Left renal pelvis (tissue), 4 donors: ENCODE data around the gene JCAD. TPM values are rescaled to one million over a fixed set of nuclear protein-coding genes. Genes with fewer than 3 reads are reported as not detected.

Source experiments
- DNase-seq, 4 donors: peaks; one replicate each; pipeline ENCODE4 v3.0.0-alpha.2; 2013; ENCODE audit warnings: low read depth in 4 of 4, low spot score in 3 of 4
- polyA plus RNA-seq, 4 donors: library from polyadenylated mRNA; unstranded; fragments of 120-200 nt; gene quantifications; one replicate each; pipeline ENCODE4 v1.2.1, GENCODE V29; 2013; ENCODE audit not compliant: insufficient read length in 4 of 4

JCAD gene
- polyA plus RNA-seq, 4 donors, result 23.8 to 68.2 (median 31.5) TPM

- DNase-seq, result no peak
Observed at GRCh38 chr10:30047924-30048531, 11.4 kb downstream of the JCAD start.

- DNase-seq, result no peak
Observed at GRCh38 chr10:30047430-30047829, 12.0 kb downstream of the JCAD start.

GRCh38 chr10:30046476-30046875, 12.9 kb downstream of the JCAD start:
- no peak for DNase-seq

GRCh38 chr10:30045961-30046360, 13.4 kb downstream of the JCAD start:
- no peak for DNase-seq

- no peak for DNase-seq
Observed at GRCh38 chr10:30043476-30044270, 15.7 kb downstream of the JCAD start.

GRCh38 chr10:30042820-30043219, 16.6 kb downstream of the JCAD start:
- DNase-seq, result no peak

GRCh38 chr10:30041196-30042105, 17.9 kb downstream of the JCAD start:
- DNase-seq, result no peak

GRCh38 chr10:30040597-30040996, 18.8 kb downstream of the JCAD start:
- no peak for DNase-seq

- DNase-seq, result no peak
Observed at GRCh38 chr10:30039988-30040387, 19.4 kb downstream of the JCAD start.

- DNase-seq, result no peak
Observed at GRCh38 chr10:30039567-30039966, 19.8 kb downstream of the JCAD start.

GRCh38 chr10:30038781-30039536, 20.4 kb downstream of the JCAD start:
- no peak for DNase-seq

GRCh38 chr10:30037620-30038336, 21.6 kb downstream of the JCAD start:
- DNase-seq, result no peak

GRCh38 chr10:30036811-30037210, 22.6 kb downstream of the JCAD start:
- DNase-seq, result no peak

- DNase-seq, result no peak
Observed at GRCh38 chr10:30036341-30036740, 23.0 kb downstream of the JCAD start.

GRCh38 chr10:30034433-30035137, 24.8 kb downstream of the JCAD start:
- no peak for DNase-seq

- DNase-seq, result no peak
Observed at GRCh38 chr10:30032125-30032524, 27.3 kb downstream of the JCAD start.

- DNase-seq, result no peak
Observed at GRCh38 chr10:30029872-30030256, 29.5 kb downstream of the JCAD start.

- no peak for DNase-seq
Observed at GRCh38 chr10:30029164-30029871, 30.1 kb downstream of the JCAD start.

- DNase-seq, result no peak
Observed at GRCh38 chr10:30028738-30029030, 30.7 kb downstream of the JCAD start.
